Endothelial cell of hepatic sinusoid (primary cell): Measurements from ENCODE around the gene RUNX1.
"Not testable (repeated sequence)": the region's sequence is repeated elsewhere in the genome, so short reads cannot be mapped to it uniquely, and the experiment has no call there.

Source experiments
- in situ Hi-C: cut with HindIII; loops from 2 replicates; pipeline ENCODE4 v1.10.0; 2017; ENCODE audit warnings: low sequenced_read_pairs

Gene RUNX1

GRCh38 chr21:34974162-34974981 is 74.7 kb downstream of the RUNX1 start:
- in situ Hi-C loops: no loop called here

GRCh38 chr21:34973685-34974084 is 75.4 kb downstream of the RUNX1 start:
- in situ Hi-C loops: no loop called here

- in situ Hi-C loops: no loop called here
Measured at GRCh38 chr21:34971656-34972055, 77.4 kb downstream of the RUNX1 start.

GRCh38 chr21:34970566-34970965 is 78.5 kb downstream of the RUNX1 start:
- in situ Hi-C loops: no loop called here

- in situ Hi-C loops: no loop called here
Measured at GRCh38 chr21:34970167-34970500, 79.0 kb downstream of the RUNX1 start.

- in situ Hi-C loops: no loop called here
Measured at GRCh38 chr21:34969423-34970166, 79.5 kb downstream of the RUNX1 start.

- in situ Hi-C loops: no loop called here
Measured at GRCh38 chr21:34968414-34969333, 80.4 kb downstream of the RUNX1 start.

- in situ Hi-C loops: no loop called here
Measured at GRCh38 chr21:34967509-34968289, 81.4 kb downstream of the RUNX1 start.

- in situ Hi-C loops: not testable (repeated sequence)
Measured at GRCh38 chr21:34966881-34967280, 82.2 kb downstream of the RUNX1 start.

GRCh38 chr21:34965200-34966174 is 83.6 kb downstream of the RUNX1 start:
- in situ Hi-C loops: no loop called here

- in situ Hi-C loops: no loop called here
Measured at GRCh38 chr21:34962586-34963222, 86.4 kb downstream of the RUNX1 start.

- in situ Hi-C loops: no loop called here
Measured at GRCh38 chr21:34962136-34962535, 87.0 kb downstream of the RUNX1 start.

- in situ Hi-C loops: no loop called here
Measured at GRCh38 chr21:34960687-34961086, 88.4 kb downstream of the RUNX1 start.

- in situ Hi-C loops: no loop called here
Measured at GRCh38 chr21:34959607-34960006, 89.5 kb downstream of the RUNX1 start.

- in situ Hi-C loops: no loop called here
Measured at GRCh38 chr21:34958040-34958439, 91.1 kb downstream of the RUNX1 start.

GRCh38 chr21:34956416-34957316 is 92.4 kb downstream of the RUNX1 start:
- in situ Hi-C loops: no loop called here

GRCh38 chr21:34953950-34954349 is 95.2 kb downstream of the RUNX1 start:
- in situ Hi-C loops: no loop called here

GRCh38 chr21:34952701-34953100 is 96.4 kb downstream of the RUNX1 start:
- in situ Hi-C loops: no loop called here
